OCI-LY3 (cell line): ENCODE results near the gene HDAC4.

Source experiments
- CTCF ChIP-seq: fragments of 200-600, 300-600 bp; sonication (generic); IDR thresholded peaks from 2 replicates; pipeline ENCODE4 v1.5.1; 2014; ENCODE audit warnings: antibody characterized with exemption, low read length, low read depth
- EZH2phosphoT487 ChIP-seq: fragments of 200-600 bp; shearing (Covaris generic); IDR thresholded peaks from 2 replicates; pipeline ENCODE4 v1.6.1; 2018; ENCODE audit warnings: antibody characterized with exemption, mixed run types, low read depth

DNA sequence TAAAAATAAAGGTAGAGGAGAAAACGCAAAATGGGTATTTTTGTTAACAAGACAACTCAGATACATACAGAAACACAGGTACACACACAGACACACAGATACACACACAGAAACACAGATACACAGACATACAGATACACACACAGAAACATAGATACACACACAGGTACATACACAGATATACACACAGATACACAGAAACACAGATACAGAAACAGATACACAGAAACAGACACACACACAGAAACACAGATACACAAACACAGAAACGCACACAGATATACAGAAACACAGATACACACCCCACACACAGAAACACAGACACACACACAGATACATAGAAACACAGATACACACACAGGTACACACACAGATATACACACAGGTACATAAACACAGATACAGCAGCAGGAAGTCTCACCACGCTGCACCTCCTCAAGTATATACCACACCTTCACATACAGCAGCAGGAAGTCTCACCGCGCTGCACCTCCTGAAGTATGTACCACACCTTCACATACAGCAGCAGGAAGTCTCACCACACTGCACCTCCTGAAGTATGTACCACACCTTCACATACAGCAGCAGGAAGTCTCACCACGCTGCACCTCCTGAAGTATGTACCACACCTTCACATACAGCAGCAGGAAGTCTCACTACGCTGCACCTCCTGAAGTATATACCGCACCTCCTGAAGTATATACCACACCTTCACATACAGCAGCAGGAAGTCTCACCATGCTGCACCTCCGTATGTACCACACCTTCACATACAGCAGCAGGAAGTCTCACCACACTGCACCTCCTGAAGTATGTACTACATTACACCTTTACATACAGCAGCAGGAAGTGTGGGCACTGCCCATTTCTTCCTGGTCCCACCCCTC, 250.5 kb downstream of the HDAC4 start:
- TF ChIP-seq CTCF (no peak), EZH2phosphoT487 (no peak)
